Measurements from ENCODE around the gene PANX1. TPM values are rescaled to one million over a fixed set of nuclear protein-coding genes. Genes with fewer than 3 reads are reported as not detected.

The PANX1 gene
- total RNA-seq, 1 experiment from 2014 or later: 37.5 TPM

- Histone ChIP-seq H3K14ac (ENCODE audit: insufficient read depth, low read length) (no peak overlapping the region; the same call in 1 of the 2 replicates), H2BK12ac (ENCODE audit: insufficient read length, low read depth, low read length) (no peak overlapping the region), H2AK5ac (ENCODE audit: insufficient read length, low read length) (no peak overlapping the region), H3K18ac (ENCODE audit: insufficient read length, low read depth, low read length) (no peak overlapping the region), H2AFZ (ENCODE audit: low read length) (no peak overlapping the region), H3K27ac (ENCODE audit: insufficient read length, low read depth, low read length) (no peak overlapping the region), H4K8ac (replicated peaks; ENCODE audit: insufficient read length, low read depth, low read length) (no peak overlapping the region), H3K23me2 (ENCODE audit: insufficient read length, low read depth, low read length, poor library complexity, severe bottlenecking) (no peaks in the 10 kb centered on the region), H3K79me2 (ENCODE audit: insufficient read depth, low read length) (no peaks in the 10 kb centered on the region), H2BK5ac (ENCODE audit: insufficient read length, low read length) (no peak overlapping the region), H2BK120ac (ENCODE audit: low read depth, low read length, poor library complexity, severe bottlenecking) (no peak overlapping the region), H3K23ac (ENCODE audit: insufficient read length, low read depth, low read length) (no peak overlapping the region), H3K27me3 (ENCODE audit: insufficient read depth, low read length) (no peaks in the 10 kb centered on the region), H3K9me3 (ENCODE audit: control insufficient read depth, low read depth, low read length) (no peaks in the 10 kb centered on the region), H3K4ac (ENCODE audit: low read depth, low read length) (no peak overlapping the region), H2BK15ac (ENCODE audit: low read depth, low read length) (no peak overlapping the region), H4K5ac (ENCODE audit: insufficient read length, low read depth, low read length) (no peak overlapping the region), H3K79me1 (ENCODE audit: insufficient read depth, low read depth, low read length, poor library complexity, severe bottlenecking) (no peaks in the 10 kb centered on the region), H3K56ac (ENCODE audit: insufficient read length, low read depth, low read length) (no peak overlapping the region), H3K4me1 (ENCODE audit: insufficient read depth, low read length) (peaks cover 5% of the 10 kb centered on the region; the same call in 1 of the 2 replicates), H4K91ac (ENCODE audit: insufficient read length, low read depth, low read length) (no peak overlapping the region), H2BK20ac (ENCODE audit: low read depth, low read length, poor library complexity, severe bottlenecking) (no peak overlapping the region), H3T11ph (ENCODE audit: low read length) (no peak overlapping the region), H4K20me1 (ENCODE audit: control insufficient read depth, insufficient read depth, insufficient read length) (no peaks in the 10 kb centered on the region), H3K9ac (ENCODE audit: extremely low read depth, insufficient read length, low read length) (no peak overlapping the region), H3K4me2 (ENCODE audit: insufficient read depth, insufficient read length, low read length) (no peak overlapping the region)
- no peak for DNase-seq
- H3K27me3 Mint-ChIP-seq (ENCODE audit: low read depth): peaks cover 2% of the 10 kb centered on the region; the same call in 1 of the 2 replicates
- no peak for TF ChIP-seq CTCF (conservative IDR thresholded peaks at IDR 0.05)
- H3K4me3 Mint-ChIP-seq: no peak overlapping the region
- no CpG with 5 or more reads among the region's 11 CpGs for WGBS (ENCODE audit: extremely low coverage, insufficient read length, low lambda C conversion rate)
- peaks cover 9 to 13% of the 10 kb centered on the region in 2 experiments for H3K4me1 Mint-ChIP-seq
- peaks cover 0 to 3% (median 0%) of the 10 kb centered on the region in 3 experiments; a peak in 3 of 7 replicates for H3K36me3 Mint-ChIP-seq (ENCODE audit: insufficient read depth in 1 of 3, low read depth in 3 of 3)
- no peak overlapping the region for H3K27ac Mint-ChIP-seq
- 0 out of 5 replicates have a peak, but pooled peaks cover 3 to 4% of the 10 kb centered on the region in 2 experiments for H3K9me3 Mint-ChIP-seq
Observed at GRCh38 chr11:94194712-94195111, 66.1 kb downstream of the PANX1 start.

Measured in H9 (cell line).